GM23338 (cell line): ENCODE measurements around the gene BICC1. TPM values are rescaled to one million over a fixed set of nuclear protein-coding genes. Genes with fewer than 3 reads are reported as not detected.

Source experiments
- ATAC-seq: fragments of 200-7000 bp; cut with Tn5 transposase; 3 replicates; pipeline ENCODE4 v1.9.1; 2020
- DNase-seq: peaks from one replicate; pipeline ENCODE4 v3.0.0-alpha.2; 2015; ENCODE audit warnings: low spot score
- H2AFZ ChIP-seq: fragments of 200-600 bp; sonication (generic); 2 replicates; pipeline ENCODE4 v1.8.0; 2016; ENCODE audit warnings: antibody characterized with exemption, mild to moderate bottlenecking, moderate library complexity
- H3F3A ChIP-seq: fragments of 200-600 bp; sonication (generic); replicated peaks from 2 replicates; pipeline ENCODE4 v1.8.0; 2017; ENCODE audit warnings: antibody characterized with exemption, mixed run types, low read depth
- H3K27ac ChIP-seq: fragments of 200-600 bp; sonication (generic); 2 replicates; pipeline ENCODE4 v1.6.1; 2016; ENCODE audit warnings: low read depth
- H3K27me3 ChIP-seq: fragments of 200-600 bp; sonication (generic); 2 replicates; pipeline ENCODE4 v1.8.0; 2016; ENCODE audit warnings: mild to moderate bottlenecking, mixed run types, moderate library complexity; ENCODE audit not compliant: insufficient read depth
- H3K36me3 ChIP-seq: fragments of 200-600 bp; sonication (generic); 2 replicates; pipeline ENCODE4 v1.8.0; 2016; ENCODE audit warnings: mild to moderate bottlenecking; ENCODE audit not compliant: insufficient read depth
- H3K4me1 ChIP-seq: fragments of 200-600 bp; sonication (generic); 2 replicates; pipeline ENCODE4 v1.8.0; 2016; ENCODE audit warnings: mild to moderate bottlenecking, moderate library complexity; ENCODE audit not compliant: insufficient read depth
- H3K4me2 ChIP-seq: fragments of 200-600 bp; sonication (generic); 2 replicates; pipeline ENCODE4 v1.7.1; 2017; ENCODE audit warnings: mixed run types
- H3K4me3 ChIP-seq: fragments of 200-600 bp; sonication (generic); 2 replicates; pipeline ENCODE4 v1.6.1; 2016; ENCODE audit warnings: mixed run types
- H3K79me2 ChIP-seq: fragments of 200-600 bp; sonication (generic); replicated peaks from 2 replicates; pipeline ENCODE4 v1.8.0; 2017; ENCODE audit warnings: mild to moderate bottlenecking; ENCODE audit not compliant: insufficient read depth
- H3K9me2 ChIP-seq: fragments of 200-600 bp; sonication (generic); 2 replicates; pipeline ENCODE4 v1.8.0; 2017; ENCODE audit not compliant: insufficient read depth
- H4K20me1 ChIP-seq: fragments of 200-600 bp; sonication (generic); replicated peaks from 2 replicates; pipeline ENCODE4 v1.8.0; 2017; ENCODE audit warnings: mild to moderate bottlenecking; ENCODE audit not compliant: insufficient read depth
- H3K27ac Mint-ChIP-seq: 2 replicates; pipeline ENCODE4 v1.8.0; 2020; ENCODE audit warnings: inconsistent platforms, mild to moderate bottlenecking, moderate library complexity, mixed read lengths
- H3K27me3 Mint-ChIP-seq: 3 replicates; pipeline ENCODE4 v1.8.0; 2022; ENCODE audit warnings: low read depth, mild to moderate bottlenecking, moderate library complexity, mixed read lengths, inconsistent platforms; ENCODE audit not compliant: insufficient read depth, poor library complexity
- H3K36me3 Mint-ChIP-seq: 3 replicates; pipeline ENCODE4 v1.8.0; 2021; ENCODE audit warnings: low read depth, mild to moderate bottlenecking, inconsistent platforms, moderate library complexity, mixed read lengths
- H3K4me1 Mint-ChIP-seq: 3 replicates; pipeline ENCODE4 v1.8.0; 2020; ENCODE audit warnings: mild to moderate bottlenecking, inconsistent platforms, mixed read lengths
- H3K4me3 Mint-ChIP-seq: 3 replicates; pipeline ENCODE4 v1.8.0; 2021; ENCODE audit warnings: moderate library complexity, mild to moderate bottlenecking, inconsistent platforms, mixed read lengths
- H3K9me3 Mint-ChIP-seq: 3 replicates; pipeline ENCODE4 v1.8.0; 2020; ENCODE audit warnings: moderate library complexity, mild to moderate bottlenecking, inconsistent platforms, mixed read lengths
- CREB1 ChIP-seq: fragments of 250-450 bp; sonication (Bioruptor Pico); IDR thresholded peaks from 2 replicates; pipeline ENCODE4 v1.5.0; 2020; ENCODE audit warnings: low read depth, mild to moderate bottlenecking, moderate library complexity
- EZH2 ChIP-seq: fragments of 200-600 bp; sonication (generic); IDR thresholded peaks from one replicate; pipeline ENCODE4 v1.8.0; 2017; ENCODE audit warnings: antibody characterized with exemption, mild to moderate bottlenecking, low read depth; ENCODE audit not compliant: unreplicated experiment
- EZH2phosphoT487 ChIP-seq: fragments of 200-600 bp; sonication (generic); IDR thresholded peaks from one replicate; pipeline ENCODE4 v1.8.1; 2018; ENCODE audit warnings: antibody characterized with exemption; ENCODE audit not compliant: unreplicated experiment
- JUNB ChIP-seq: IDR thresholded peaks from one replicate; pipeline ENCODE4 v1.6.1; 2016; ENCODE audit warnings: antibody characterized with exemption; ENCODE audit not compliant: unreplicated experiment
- NANOG ChIP-seq: IDR thresholded peaks from 2 replicates; pipeline ENCODE4 v1.6.1; 2016; ENCODE audit warnings: antibody characterized with exemption, borderline replicate concordance
- POLR2AphosphoS5 ChIP-seq: IDR thresholded peaks from 2 replicates; pipeline ENCODE4 v1.6.1; 2016; ENCODE audit warnings: antibody characterized with exemption, low read depth
- STAT1 ChIP-seq: IDR thresholded peaks from one replicate; pipeline ENCODE4 v1.6.1; 2016; ENCODE audit warnings: antibody characterized with exemption; ENCODE audit not compliant: unreplicated experiment
- ZNF114 ChIP-seq: fragments of 250-450 bp; sonication (Bioruptor Pico); IDR thresholded peaks from 2 replicates; pipeline ENCODE4 v1.5.0; 2020; ENCODE audit warnings: mild to moderate bottlenecking, moderate library complexity
- ZNF331 ChIP-seq: fragments of 250-450 bp; sonication (Bioruptor Pico); IDR thresholded peaks from 2 replicates; pipeline ENCODE4 v1.5.0; 2020; ENCODE audit warnings: low read depth, mild to moderate bottlenecking, moderate library complexity
- polyA plus RNA-seq: library from polyadenylated mRNA; unstranded; fragments of >200 nt; fragmentation: Nextera tagmentation; extraction: Ambion mirVana; gene quantifications from 2 replicates; pipeline ENCODE4 v1.2.1, GENCODE V29; 2016
- total RNA-seq: library from RNA; depleted of rRNA; stranded (reverse); fragments of >200 nt; shearing (Covaris generic); gene quantifications from 2 replicates; pipeline ENCODE4 v1.2.3, GENCODE V29; 2014
- TF ChIP-seq, protein P1 (sequence below): IDR thresholded peaks from one replicate; pipeline ENCODE4 v1.6.1; 2018; ENCODE audit warnings: antibody characterized with exemption; ENCODE audit not compliant: unreplicated experiment
- TF ChIP-seq, protein P2 (sequence below), 2 experiments: fragments of 200-600 bp in 1 of 2; sonication (generic) in 1 of 2; conservative IDR thresholded peaks; 2 replicates each; pipeline versions ENCODE4 v1.5.1 to v1.6.1; 2016 to 2017; ENCODE audit warnings: antibody characterized with exemption in 2 of 2, low read depth in 2 of 2, mild to moderate bottlenecking in 2 of 2, moderate library complexity in 1 of 2
- TF ChIP-seq, protein P3 (sequence below): fragments of 250-450 bp; sonication (Bioruptor Pico); IDR thresholded peaks from 2 replicates; pipeline ENCODE4 v1.5.0; 2020; ENCODE audit warnings: mild to moderate bottlenecking, moderate library complexity
- TF ChIP-seq, protein P4 (sequence below): IDR thresholded peaks from 2 replicates; pipeline ENCODE4 v1.6.1; 2016; ENCODE audit warnings: antibody characterized with exemption

The BICC1 gene
- total and polyA plus RNA-seq, 2 experiments from 2014 or later, result 1.3 to 2.2 TPM

DNA sequence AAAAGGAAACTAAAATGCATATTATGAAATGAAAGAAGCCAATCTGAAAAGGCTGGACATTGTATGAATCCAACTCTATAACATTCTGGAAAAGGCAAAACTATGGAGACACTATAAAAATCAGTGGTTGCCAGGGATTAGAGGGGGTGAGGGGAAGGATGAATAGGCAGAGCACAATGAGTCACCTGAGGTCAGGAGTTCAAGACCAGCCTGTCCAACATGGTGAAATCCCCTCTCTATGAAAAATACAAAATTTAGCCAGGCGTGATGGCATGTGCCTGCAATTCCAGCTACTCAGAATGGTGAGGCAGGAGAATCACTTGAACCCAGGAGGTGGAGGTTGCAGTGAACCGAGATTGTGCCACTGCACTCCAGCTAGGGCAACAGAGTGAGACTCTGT is 338.9 kb downstream of the BICC1 start:
- H3K27ac ChIP-seq, result no peak overlapping the region
- H3K4me3 ChIP-seq, result no peak overlapping the region
- DNase-seq (no peak), ATAC-seq (no peak)
- no peaks in the 10 kb centered on the region for H3F3A ChIP-seq
- H3K36me3 Mint-ChIP-seq, result no peaks in the 10 kb centered on the region
- H3K4me3 Mint-ChIP-seq, result no peak overlapping the region
- H4K20me1 ChIP-seq, result no peaks in the 10 kb centered on the region
- no peaks in the 10 kb centered on the region; the same call in 1 of the 2 replicates for H3K4me1 ChIP-seq
- no peak for TF ChIP-seq ZNF114 (CRISPR knock-in tag)
- no peak for TF ChIP-seq EZH2phosphoT487
- TF ChIP-seq, protein P1, sequence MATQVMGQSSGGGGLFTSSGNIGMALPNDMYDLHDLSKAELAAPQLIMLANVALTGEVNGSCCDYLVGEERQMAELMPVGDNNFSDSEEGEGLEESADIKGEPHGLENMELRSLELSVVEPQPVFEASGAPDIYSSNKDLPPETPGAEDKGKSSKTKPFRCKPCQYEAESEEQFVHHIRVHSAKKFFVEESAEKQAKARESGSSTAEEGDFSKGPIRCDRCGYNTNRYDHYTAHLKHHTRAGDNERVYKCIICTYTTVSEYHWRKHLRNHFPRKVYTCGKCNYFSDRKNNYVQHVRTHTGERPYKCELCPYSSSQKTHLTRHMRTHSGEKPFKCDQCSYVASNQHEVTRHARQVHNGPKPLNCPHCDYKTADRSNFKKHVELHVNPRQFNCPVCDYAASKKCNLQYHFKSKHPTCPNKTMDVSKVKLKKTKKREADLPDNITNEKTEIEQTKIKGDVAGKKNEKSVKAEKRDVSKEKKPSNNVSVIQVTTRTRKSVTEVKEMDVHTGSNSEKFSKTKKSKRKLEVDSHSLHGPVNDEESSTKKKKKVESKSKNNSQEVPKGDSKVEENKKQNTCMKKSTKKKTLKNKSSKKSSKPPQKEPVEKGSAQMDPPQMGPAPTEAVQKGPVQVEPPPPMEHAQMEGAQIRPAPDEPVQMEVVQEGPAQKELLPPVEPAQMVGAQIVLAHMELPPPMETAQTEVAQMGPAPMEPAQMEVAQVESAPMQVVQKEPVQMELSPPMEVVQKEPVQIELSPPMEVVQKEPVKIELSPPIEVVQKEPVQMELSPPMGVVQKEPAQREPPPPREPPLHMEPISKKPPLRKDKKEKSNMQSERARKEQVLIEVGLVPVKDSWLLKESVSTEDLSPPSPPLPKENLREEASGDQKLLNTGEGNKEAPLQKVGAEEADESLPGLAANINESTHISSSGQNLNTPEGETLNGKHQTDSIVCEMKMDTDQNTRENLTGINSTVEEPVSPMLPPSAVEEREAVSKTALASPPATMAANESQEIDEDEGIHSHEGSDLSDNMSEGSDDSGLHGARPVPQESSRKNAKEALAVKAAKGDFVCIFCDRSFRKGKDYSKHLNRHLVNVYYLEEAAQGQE, result no peak
- no peak for TF ChIP-seq CREB1 (CRISPR knock-in tag)
- TF ChIP-seq JUNB, result no peak
- TF ChIP-seq, protein P2, sequence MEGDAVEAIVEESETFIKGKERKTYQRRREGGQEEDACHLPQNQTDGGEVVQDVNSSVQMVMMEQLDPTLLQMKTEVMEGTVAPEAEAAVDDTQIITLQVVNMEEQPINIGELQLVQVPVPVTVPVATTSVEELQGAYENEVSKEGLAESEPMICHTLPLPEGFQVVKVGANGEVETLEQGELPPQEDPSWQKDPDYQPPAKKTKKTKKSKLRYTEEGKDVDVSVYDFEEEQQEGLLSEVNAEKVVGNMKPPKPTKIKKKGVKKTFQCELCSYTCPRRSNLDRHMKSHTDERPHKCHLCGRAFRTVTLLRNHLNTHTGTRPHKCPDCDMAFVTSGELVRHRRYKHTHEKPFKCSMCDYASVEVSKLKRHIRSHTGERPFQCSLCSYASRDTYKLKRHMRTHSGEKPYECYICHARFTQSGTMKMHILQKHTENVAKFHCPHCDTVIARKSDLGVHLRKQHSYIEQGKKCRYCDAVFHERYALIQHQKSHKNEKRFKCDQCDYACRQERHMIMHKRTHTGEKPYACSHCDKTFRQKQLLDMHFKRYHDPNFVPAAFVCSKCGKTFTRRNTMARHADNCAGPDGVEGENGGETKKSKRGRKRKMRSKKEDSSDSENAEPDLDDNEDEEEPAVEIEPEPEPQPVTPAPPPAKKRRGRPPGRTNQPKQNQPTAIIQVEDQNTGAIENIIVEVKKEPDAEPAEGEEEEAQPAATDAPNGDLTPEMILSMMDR (conservative IDR thresholded peaks at IDR 0.05; ENCODE audit: low read depth in 2 of 2), result no peak
- TF ChIP-seq EZH2, result no peak
- TF ChIP-seq POLR2AphosphoS5, result no peak
- TF ChIP-seq, protein P3, sequence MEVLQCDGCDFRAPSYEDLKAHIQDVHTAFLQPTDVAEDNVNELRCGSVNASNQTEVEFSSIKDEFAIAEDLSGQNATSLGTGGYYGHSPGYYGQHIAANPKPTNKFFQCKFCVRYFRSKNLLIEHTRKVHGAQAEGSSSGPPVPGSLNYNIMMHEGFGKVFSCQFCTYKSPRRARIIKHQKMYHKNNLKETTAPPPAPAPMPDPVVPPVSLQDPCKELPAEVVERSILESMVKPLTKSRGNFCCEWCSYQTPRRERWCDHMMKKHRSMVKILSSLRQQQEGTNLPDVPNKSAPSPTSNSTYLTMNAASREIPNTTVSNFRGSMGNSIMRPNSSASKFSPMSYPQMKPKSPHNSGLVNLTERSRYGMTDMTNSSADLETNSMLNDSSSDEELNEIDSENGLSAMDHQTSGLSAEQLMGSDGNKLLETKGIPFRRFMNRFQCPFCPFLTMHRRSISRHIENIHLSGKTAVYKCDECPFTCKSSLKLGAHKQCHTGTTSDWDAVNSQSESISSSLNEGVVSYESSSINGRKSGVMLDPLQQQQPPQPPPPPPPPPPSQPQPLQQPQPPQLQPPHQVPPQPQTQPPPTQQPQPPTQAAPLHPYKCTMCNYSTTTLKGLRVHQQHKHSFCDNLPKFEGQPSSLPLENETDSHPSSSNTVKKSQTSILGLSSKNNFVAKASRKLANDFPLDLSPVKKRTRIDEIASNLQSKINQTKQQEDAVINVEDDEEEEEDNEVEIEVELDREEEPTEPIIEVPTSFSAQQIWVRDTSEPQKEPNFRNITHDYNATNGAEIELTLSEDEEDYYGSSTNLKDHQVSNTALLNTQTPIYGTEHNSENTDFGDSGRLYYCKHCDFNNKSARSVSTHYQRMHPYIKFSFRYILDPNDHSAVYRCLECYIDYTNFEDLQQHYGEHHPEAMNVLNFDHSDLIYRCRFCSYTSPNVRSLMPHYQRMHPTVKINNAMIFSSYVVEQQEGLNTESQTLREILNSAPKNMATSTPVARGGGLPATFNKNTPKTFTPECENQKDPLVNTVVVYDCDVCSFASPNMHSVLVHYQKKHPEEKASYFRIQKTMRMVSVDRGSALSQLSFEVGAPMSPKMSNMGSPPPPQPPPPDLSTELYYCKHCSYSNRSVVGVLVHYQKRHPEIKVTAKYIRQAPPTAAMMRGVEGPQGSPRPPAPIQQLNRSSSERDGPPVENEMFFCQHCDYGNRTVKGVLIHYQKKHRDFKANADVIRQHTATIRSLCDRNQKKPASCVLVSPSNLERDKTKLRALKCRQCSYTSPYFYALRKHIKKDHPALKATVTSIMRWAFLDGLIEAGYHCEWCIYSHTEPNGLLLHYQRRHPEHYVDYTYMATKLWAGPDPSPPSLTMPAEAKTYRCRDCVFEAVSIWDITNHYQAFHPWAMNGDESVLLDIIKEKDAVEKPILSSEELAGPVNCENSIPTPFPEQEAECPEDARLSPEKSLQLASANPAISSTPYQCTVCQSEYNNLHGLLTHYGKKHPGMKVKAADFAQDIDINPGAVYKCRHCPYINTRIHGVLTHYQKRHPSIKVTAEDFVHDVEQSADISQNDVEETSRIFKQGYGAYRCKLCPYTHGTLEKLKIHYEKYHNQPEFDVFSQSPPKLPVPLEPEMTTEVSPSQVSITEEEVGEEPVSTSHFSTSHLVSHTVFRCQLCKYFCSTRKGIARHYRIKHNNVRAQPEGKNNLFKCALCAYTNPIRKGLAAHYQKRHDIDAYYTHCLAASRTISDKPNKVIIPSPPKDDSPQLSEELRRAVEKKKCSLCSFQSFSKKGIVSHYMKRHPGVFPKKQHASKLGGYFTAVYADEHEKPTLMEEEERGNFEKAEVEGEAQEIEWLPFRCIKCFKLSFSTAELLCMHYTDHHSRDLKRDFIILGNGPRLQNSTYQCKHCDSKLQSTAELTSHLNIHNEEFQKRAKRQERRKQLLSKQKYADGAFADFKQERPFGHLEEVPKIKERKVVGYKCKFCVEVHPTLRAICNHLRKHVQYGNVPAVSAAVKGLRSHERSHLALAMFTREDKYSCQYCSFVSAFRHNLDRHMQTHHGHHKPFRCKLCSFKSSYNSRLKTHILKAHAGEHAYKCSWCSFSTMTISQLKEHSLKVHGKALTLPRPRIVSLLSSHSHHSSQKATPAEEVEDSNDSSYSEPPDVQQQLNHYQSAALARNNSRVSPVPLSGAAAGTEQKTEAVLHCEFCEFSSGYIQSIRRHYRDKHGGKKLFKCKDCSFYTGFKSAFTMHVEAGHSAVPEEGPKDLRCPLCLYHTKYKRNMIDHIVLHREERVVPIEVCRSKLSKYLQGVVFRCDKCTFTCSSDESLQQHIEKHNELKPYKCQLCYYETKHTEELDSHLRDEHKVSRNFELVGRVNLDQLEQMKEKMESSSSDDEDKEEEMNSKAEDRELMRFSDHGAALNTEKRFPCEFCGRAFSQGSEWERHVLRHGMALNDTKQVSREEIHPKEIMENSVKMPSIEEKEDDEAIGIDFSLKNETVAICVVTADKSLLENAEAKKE (CRISPR knock-in tag), result no peak
- no peak for TF ChIP-seq NANOG
- no peak for TF ChIP-seq STAT1
- TF ChIP-seq ZNF331 (CRISPR knock-in tag), result no peak
- TF ChIP-seq, protein P4, sequence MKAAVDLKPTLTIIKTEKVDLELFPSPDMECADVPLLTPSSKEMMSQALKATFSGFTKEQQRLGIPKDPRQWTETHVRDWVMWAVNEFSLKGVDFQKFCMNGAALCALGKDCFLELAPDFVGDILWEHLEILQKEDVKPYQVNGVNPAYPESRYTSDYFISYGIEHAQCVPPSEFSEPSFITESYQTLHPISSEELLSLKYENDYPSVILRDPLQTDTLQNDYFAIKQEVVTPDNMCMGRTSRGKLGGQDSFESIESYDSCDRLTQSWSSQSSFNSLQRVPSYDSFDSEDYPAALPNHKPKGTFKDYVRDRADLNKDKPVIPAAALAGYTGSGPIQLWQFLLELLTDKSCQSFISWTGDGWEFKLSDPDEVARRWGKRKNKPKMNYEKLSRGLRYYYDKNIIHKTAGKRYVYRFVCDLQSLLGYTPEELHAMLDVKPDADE, result no peak
- H3K79me2 ChIP-seq, result no peaks in the 10 kb centered on the region
- no peak overlapping the region for H2AFZ ChIP-seq
- H3K4me2 ChIP-seq, result no peak overlapping the region
- H3K27me3 Mint-ChIP-seq, result no peaks in the 10 kb centered on the region
- no peaks in the 10 kb centered on the region for H3K36me3 ChIP-seq
- H3K9me2 ChIP-seq, result 0 out of 2 replicates have a peak, but pooled peaks cover 5% of the 10 kb centered on the region
- peaks cover 3% of the 10 kb centered on the region; the same call in 2 of the 3 replicates for H3K4me1 Mint-ChIP-seq
- no peaks in the 10 kb centered on the region; the same call in 2 of the 3 replicates for H3K9me3 Mint-ChIP-seq
- no peak overlapping the region for H3K27ac Mint-ChIP-seq
- H3K27me3 ChIP-seq, result no peaks in the 10 kb centered on the region
